ENCODE data around the gene VPS33B.
"Not testable (repeated sequence)": the region's sequence is repeated elsewhere in the genome, so short reads cannot be mapped to it uniquely, and the experiment has no call there.

The VPS33B gene

DNA sequence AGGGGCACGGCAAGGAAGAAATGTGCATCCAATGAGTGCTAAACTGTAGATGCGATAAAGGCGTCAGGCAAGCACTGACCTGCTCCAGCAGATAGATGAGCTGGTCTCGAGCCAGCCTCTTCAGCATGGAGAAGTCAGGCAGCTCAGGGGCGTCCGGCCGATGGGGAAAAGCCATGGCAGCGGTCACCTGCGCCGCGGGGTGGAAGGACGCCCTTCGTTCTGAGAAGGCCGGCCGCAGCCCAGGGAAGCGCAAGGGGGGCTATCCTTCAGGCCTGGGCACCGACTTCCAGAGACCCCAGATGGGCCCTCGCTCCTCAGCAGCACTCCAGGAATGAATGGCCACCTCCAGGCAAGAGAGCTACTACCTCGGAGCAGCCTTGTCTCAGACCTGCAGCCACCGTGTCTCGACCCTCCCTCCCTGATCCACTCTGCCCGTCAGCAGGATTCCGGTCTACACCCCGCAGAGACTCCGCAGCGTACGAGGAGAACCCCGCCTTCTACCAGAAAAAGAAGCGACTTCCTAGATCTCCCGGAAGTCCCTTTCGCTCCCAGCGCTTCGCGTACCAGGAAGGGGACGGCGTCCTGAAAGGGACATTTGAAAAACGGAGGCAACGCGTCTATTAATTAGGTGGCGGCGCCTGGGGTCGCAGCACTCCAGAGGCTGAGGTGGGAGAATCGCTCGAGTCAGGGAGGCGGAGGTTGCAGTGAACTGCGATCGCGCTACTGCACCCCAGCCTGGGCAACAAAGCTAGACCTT lies at the start of gene VPS33B:
TSS of gene VPS33B (minus strand) at position 520 of the 757 bp plus-strand sequence. CDS start at position 175, 345 bp downstream.
- peak; percentile 74 for DNase-seq

DNA sequence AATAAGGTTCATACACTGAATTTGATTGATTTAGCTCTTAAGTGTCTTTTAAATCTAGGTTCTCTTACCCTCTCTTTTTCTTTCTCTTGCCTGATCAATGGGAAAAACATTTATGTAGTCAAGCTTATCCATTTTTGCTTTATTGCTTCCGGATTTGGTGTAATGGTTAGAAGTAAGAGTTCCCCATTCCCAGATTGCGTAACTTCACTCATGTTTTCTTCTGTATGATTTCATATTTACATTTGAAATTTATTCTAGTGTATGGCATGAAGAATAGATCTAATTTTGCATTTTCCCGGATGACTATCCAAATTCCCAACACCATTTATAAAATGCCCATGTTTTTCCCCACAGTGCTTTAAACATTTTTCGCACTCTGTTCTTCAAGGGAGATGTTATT lies 49.8 kb upstream of the VPS33B start:
- no peak for DNase-seq

DNA sequence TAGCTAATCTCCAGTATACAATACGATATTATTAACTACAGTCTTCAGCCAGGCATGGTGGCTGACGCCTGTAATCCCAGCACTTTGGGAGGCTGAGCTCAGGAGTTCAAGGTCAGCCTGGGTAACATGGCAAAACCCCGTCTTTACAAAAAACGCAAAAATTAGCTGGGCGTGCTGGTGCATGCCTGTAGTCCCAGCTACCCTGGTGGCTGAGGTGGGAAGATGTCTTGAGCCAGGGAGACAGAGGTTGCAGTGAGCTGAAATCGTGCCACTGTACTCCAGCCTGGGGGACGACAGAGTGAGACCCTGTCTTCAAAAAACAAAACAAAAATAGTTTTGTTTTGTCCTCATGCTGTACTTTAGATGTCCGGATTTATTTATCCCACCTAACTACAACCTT lies 48.5 kb upstream of the VPS33B start:
- no peak for DNase-seq

DNA sequence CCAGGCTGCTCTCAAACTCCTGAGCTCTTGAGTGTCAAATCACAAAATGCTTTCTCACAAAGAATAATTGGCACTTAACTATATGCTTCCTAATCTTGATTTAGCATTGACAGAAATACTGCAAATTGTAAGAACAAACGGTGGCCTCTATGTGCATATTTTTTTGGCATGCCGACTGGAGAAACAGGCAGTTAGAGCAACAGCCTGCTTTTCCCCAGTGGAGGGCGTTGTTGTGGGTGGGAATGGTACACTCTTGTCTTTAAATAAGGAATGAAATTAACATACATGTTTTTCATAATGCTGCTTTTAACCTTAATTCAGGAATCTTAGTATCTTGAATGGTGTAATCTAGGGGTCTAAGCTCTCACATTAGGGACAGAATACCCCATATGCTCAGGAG lies 46.6 kb upstream of the VPS33B start:
- DNase-seq = no peak

DNA sequence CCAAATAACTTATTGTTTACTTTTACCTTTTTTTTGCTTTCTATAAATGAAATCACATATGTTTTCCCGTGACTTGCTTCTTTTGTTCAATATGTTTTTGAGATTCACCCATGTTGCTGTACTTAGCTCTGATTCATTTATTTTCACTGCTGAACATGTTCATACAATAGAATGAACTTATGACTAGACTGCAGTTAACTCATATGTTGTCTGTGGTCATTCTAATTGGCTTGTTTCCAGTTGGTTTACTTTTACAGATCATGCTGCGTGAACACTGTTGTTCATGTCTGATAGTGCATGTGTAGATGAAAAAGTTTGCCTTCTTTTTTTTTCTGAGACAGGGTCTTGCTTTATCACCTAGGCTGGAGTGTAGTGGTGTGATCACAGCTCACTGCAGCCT lies 46.0 kb upstream of the VPS33B start:
- no peak for DNase-seq

DNA sequence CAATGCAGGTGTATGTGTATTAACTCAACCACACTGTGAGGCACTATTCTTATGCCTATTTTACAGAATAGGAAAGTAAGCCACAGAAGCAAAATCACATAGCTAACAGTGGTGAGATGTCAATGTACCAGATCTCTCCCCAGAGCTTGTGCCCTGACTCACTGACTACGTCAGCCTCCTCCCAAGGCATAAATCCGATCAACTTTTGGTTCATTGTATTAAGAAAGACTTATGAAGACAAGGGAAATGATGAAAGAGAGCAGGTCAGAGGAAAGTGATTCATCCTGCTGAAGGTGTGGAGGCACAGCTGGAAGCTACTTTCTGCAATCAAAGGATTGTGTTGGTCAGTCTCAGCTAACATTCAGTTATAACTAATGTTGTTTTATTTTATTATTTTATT lies 44.6 kb upstream of the VPS33B start:
- DNase-seq = peak; percentile 5

DNA sequence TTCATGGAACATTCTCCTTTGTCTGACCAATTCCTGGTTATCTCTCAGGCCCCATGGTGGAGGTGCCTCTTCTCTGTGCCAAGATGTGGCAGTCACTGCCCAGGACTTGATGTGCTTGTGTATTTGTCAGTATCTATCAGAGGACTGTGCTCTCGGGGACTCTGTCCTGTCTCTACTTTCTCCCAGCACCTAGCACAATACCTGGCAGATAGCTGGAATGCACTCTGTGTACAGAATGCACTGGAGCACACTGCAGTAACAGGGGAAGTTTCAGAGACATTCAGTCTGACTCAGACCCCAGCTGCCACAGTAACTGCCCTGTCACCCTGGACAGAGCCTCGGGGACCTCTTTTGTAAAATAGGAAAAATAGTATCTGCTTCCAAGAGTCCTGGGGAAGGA lies 43.1 kb upstream of the VPS33B start:
- no peak for DNase-seq

DNA sequence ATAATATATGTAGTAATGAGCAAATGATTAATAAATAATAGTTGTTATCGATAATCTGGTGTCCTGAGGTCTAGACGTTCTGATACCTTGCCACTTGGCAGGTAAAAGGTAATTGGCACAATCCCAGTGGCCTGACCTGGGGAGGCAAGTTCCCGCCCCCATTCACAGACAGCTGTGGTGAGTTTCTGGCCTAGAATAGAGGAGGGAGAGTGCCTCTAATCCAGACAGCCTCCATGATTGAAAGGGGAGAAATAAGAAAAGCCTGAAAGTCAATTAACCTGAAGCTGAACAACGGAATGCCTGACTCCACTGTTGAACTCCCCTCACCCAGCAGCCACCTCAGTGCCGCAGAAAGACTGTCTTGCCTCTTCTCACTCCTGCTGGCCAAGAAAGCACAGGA lies 39.6 kb upstream of the VPS33B start:
- DNase-seq = no peak

DNA sequence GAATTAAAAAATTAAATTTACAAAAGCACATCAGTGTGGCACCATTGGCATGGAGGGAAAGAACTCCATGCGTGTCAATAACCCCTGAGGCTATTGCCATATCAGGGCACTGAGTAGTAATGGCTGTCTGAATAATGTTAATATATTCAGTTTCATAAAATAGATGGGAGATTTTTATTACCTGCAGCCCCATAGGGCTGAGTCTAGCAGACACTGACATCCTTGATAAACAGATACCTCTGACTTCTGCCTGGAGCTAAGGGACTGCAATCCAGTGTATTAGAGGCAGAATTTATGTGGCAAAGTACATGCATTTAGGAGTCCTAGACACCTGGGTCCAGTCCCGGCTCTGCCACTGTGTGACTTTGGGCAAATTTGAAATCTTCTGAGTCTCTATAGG lies 38.8 kb upstream of the VPS33B start:
- no peak for DNase-seq

DNA sequence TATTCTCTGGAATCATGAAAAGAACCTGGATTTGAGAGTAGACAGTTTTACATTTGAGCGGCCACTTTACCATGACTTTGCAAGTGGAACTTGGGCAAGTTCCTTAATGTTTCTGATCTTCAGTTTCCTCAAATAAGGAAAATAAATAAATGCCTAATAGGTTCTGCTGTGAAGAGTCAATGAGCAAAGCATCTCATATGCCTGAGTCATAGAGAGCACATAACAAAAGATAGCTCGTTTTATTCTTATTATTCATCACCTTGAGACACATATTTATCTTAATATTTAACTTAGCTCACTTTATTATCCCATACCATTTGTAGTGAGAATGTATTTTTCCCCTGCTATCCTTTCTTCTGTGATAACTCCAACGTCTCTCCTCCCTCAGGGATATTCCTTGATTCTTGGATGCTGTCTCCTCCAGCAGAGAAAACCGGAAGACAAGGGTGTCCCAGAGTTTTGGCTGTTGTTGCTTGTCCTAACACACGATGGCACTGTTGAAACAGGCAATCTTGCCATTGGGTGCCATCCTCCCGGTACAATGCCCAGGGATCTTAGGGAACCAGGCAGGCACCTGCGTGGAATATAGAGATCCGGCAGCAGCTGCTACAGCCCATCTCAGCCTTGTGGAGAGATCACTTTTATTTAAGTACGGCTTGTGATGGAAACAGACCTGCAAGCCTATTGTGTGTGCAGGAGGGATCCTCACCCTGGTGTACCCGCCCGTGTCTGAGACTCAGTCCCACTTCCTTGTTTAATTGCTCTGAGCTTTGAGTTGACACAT lies 33.3 kb upstream of the VPS33B start:
- DNase-seq = peak; percentile 7

DNA sequence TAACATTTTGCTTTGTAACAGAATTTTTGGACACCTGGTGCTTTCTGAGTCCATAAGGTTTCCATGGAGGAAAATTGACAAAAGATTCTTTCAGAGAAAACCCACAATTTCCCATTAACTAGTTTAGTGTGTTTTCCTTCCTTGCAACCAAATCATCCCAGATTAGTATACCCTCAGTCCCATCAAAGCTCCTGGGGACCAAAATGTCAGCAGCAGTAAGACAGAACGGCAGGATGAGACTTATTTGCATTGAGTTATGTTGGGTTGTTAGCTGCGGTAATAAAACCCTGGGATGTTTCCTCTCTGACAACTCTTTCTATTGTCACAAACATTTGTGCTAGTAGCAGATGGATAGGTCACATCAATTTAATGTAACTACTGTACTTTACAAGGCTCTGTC lies 32.4 kb upstream of the VPS33B start:
- no peak for DNase-seq

DNA sequence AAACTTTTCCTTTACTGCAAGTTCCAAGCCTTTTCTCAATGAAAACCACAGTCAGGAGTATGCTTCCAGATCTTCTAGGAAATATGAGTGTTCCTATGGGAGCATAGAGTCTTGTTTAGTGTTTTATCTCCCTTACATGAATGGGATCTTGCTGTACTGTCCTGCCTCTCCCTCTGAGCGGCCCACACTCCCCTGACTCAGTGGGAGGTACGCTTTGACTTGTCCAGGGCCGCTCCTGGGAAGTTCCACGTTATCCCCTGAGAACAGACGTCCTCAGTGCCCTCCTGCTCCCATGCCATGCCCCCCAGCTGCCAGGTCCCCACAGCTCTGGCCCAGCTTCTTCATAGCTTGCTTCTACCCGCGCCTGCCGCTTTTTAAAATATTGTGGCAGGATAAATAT lies 28.9 kb upstream of the VPS33B start:
- DNase-seq = no peak

DNA sequence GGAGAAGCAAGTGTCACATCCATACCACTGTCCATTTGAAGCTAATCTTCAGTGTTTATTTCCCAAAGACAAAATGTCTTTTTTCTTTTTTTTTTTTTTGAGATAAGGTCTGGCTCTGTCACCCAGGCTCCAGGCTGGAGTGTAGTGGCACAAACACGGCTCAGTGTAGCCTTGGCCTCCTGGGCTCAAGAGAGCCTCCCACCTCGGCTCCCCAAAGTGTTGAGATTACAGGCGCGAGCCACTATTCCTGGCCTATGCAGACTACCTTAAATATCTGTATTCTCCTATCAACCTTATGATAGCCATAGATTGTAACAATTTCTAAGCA lies 27.7 kb upstream of the VPS33B start:
- DNase-seq = no peak

DNA sequence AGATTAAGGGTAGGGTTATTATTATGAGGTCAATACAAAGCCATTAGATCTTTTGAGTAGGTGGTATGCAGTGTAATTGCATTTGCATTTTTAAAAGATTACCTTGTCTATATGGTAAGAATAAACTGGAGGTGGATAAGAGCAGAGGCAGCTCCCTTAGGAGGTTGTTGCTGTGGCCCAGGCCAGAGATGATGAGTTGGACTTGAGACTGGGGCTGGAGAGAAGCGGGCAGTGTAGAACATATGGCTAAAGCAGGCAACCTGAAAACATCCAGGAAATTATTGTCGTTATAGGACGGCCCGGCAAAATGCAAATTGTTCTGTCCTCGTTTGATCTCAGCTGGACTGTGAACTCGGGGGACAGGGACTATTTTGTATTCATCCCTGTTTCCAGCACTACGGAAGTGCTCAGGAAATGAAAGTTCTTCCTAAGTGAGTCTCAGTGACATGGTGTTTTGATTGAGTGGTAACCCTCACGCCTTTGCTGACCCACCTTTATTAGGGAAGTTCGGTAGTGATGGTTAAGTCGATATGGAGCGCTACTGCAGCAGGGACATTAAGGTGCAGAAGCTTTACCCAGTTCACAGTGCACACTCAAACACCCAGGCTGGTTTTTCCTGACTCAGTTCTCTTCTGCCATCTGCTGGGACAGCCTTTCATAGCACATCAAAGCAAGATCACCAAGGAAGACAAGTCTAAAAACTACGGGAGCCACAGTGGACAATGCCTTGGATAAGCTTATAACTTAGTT lies 27.2 kb upstream of the VPS33B start:
- DNase-seq = peak; percentile 20

DNA sequence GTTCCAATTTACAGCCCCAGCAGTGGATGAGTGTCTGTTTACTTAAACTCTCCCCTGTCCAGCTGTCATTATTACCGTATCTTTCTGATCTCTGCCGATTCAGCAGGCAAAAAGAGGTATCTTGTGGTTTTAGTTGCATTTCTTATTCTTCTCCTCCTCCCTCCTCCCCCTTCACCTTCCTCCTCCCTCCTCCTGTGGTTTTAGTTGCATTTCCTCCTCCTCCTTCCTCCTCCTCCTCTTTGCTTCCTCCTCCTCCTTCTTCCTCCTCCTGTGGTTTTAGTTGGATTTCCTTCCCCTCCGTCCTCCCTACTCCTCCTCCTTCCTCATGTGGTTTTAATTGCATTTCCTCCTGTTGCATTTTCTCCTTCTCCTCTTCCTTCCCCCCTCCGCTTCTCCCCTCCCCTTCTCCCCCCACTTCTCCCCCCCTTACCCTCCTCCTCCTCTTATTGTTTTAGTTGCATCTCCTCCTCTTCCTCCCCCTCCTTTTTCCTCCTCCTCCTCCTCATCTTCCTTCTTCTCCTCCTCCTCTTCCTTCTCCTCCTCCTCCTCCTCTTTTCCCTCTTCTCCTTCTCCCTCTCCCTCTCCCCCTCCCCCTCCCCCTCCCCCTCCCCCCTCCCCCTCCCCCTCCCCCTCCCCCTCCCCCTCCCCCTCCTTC lies 25.3 kb upstream of the VPS33B start:
- no peak for DNase-seq

DNA sequence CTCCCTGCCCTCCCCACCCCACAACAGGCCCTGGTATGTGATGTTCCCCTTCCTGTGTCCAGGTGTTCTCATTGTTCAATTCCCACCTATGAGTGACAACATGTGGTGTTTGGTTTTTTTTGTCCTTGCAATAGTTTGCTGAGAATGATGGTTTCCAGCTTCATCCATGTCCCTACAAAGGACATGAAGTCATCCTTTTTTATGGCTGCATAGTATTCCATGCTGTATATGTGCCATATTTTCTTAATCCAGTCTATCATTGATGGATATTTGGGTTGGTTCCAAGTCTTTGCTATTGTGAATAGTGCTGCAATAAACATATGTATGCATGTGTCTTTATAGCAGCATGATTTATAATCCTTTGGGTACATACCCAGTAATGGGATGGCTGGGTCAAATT lies 23.7 kb upstream of the VPS33B start:
- DNase-seq = not testable (repeated sequence)

DNA sequence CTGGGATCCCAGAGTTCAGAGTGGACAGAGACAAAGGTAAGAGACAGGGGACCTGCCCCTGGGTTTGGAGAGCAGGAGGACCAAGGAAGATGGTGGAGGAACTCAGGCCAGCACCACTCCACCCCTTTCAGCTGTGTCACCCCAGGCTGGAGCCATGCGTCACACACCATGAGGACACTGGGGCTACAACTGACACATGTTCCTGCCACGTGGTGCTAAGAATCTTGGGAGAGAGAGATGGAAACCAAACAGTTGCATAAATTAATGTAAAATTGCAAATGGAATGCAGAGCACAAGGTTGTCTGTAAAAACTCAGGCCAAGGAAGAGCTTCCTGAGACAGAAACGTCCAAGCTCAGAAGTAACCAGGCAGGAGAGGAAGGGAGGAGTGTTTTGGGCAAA lies 22.7 kb upstream of the VPS33B start:
- DNase-seq = no peak

DNA sequence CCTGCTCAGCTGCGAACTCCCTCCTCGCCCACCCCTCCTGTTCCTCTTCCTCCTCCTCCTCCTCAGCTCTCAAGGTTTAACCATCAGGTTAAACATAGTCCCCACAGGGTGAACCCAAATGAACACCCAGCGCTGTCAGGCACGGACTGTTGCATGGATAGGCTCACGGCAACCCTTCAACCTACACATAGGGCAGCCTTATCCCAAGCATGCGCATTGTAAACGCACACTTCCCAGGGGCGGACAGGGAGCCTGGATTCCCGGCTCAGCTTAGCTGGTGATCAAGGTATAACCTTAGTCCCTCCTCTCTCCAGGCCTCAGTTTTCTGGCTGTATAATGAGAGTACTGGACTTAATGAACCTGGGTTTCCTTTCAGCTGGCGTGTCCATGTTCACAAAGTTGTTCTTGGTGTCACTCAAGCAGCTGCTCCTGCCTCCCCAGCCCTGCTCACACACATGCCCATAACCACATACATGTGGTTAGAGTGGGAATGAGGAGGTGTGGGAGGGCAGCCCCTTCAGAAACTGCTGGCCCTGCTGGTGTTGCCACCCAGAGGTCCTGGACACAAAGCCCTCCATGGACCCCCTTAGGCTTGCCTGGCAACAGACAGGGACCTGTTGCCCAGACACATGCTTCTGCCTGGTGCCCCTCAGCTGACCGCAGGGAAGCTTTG lies 20.9 kb upstream of the VPS33B start:
- DNase-seq = no peak

DNA sequence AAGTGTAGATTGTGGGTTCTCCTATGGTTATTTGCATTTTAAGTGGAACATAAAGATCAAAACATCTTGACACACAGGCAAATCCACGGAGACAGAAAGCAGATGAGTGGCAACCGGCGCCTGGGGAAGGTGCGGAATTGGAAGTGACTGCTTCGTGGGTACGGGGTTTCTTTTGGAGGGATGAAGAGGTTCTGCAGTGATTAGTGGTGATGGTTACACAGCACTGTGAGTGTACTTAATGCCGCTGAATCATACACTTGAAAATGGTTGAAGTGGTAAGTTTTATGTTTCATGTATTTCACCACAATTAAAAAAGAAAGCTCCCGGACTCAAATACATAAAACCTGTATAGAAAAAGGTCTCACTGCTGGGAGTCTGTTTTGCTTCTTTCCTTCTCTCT lies 18.5 kb upstream of the VPS33B start:
- DNase-seq = no peak

DNA sequence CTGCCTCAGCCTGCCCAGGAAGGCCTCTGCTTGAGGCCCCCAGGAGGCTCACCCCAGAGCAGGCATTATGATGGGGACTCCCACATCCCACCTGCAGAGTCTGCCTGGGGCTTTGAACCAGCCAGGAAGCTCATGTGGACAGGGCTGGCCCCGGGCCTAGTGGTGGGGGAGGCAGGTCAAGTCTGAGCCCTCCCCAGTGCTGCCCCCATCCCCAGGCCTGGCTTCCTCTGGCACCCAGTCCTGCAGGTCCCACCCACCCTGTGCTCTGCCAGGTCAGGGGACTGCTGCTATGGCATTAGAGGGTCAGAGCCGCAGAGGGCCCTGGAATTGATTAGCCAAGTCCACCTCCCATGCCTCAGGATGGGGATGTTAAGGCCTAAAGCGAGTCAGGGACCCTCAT lies 17.6 kb upstream of the VPS33B start:
- no peak for DNase-seq

DNA sequence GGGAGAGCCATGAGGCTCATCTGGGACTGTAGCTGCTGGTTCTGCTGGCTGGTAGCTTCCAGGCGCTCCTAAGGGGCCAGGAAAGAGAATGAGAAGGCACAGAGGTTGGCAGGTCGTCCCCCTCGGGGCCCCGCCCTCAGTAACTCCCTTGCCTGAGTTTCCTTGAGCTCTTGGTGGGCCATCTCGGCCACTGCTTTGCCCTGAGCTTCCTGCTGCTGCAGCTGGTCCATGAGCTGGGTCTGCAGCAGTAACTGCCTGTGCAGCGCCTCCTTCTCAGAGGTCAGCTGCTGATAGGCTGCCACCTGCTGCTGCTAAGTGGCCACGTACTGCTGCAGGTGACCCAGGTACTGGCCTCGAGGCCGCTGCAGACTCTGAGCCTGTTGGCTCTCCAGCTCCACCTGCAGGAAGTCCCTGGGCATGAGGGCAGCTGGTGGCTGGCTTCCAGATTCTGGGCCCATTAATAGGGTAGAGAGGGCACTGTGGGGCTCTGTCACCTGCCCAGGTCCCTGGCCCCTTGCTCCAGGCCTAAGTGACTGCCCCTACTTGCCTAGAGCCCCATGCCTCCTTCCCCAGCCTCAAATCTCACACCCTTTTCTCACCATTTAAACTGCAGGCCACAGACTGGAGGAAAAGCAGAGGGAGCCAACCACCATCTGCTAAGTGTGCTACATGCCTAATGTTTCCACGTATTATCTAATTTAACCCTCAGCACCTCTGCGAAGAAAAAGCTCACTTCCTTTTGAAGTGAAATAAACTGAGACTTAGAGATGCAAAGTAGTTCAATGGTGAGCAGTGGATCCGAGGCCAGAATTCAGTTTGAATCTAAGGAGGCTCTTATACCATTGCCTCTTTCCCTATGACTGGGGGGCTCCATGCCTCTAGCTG lies 10.8 kb upstream of the VPS33B start:
- DNase-seq = peak; percentile 32

DNA sequence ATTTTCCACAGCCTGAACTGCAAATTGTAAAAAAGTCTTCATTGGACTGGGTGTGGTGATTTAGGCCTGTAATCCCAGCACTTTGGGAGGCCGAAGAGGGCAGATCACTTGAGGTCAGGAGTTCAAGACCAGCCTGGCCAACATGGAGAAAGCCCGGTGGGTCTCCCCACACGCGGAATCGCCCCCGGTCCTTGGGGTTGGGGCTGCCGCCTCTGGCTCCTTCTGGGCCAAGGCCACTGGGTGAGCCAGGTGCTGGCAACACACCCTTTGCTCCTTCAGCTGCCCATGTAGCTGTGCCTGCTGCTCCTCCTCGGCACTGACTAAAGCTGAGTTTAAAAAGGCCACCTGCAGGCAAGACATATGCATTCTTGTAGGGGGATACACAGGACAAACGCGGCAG lies 9.4 kb upstream of the VPS33B start:
- no peak for DNase-seq

Data from NK-92 treated with Interleukin-12 subunit alpha and Interleukin-12 subunit beta, amount 100 ng/mL, for 24 hours (cell line).